CD4-positive, alpha-beta T cell (primary cell): ENCODE results near the gene GPBP1. TPM values are rescaled to one million over a fixed set of nuclear protein-coding genes. Genes with fewer than 3 reads are reported as not detected.
"Not testable (repeated sequence)": the region's sequence is repeated elsewhere in the genome, so short reads cannot be mapped to it uniquely, and the experiment has no call there.

ENCODE experiments used
- ATAC-seq: fragments of 200-7000 bp; cut with Tn5 transposase; one replicate; pipeline ENCODE4 v1.10.0; 2022; ENCODE audit warnings: mild to moderate bottlenecking; ENCODE audit not compliant: poor library complexity
- CTCF ChIA-PET: fragments of 350-600 bp; sonication (Branson Sonifier 250); formaldehyde crosslinking; loops from one replicate; lab custom pipeline; 2021; ENCODE audit warnings: antibody characterized with exemption, inconsistent platforms; lab: Charles Lee
- POLR2A ChIA-PET: fragments of 350-600 bp; sonication (Branson Sonifier 250); formaldehyde crosslinking; loops from one replicate; lab custom pipeline; 2021; ENCODE audit warnings: antibody characterized with exemption, inconsistent platforms; lab: Charles Lee
- DNase-seq, 14 experiments: peaks; one replicate each; pipeline ENCODE4 v3.0.0-alpha.2; 2013 to 2020; ENCODE audit warnings: mixed read lengths in 2 of 14
- H3K27ac ChIP-seq, 2 donors: one replicate each; pipeline versions ENCODE4 v1.5.1 to v1.7.0; 2013; ENCODE audit warnings: low read length in 2 of 2, low read depth in 1 of 2, mild to moderate bottlenecking in 1 of 2
- H3K27me3 ChIP-seq, 2 experiments: 1 replicate in 1 of 2; 2 replicates in 1 of 2; pipeline versions ENCODE4 v1.6.1 to v1.7.0; 2013; ENCODE audit warnings: low read length in 2 of 2, control low read depth in 1 of 2, mild to moderate bottlenecking in 1 of 2, moderate library complexity in 1 of 2; ENCODE audit not compliant: insufficient read depth in 2 of 2, control insufficient read depth in 1 of 2
- H3K36me3 ChIP-seq: one replicate; pipeline ENCODE4 v1.6.1; 2013; ENCODE audit warnings: low read length, control low read depth; ENCODE audit not compliant: insufficient read depth
- H3K4me1 ChIP-seq: one replicate; pipeline ENCODE4 v1.6.1; 2013; ENCODE audit warnings: low read length, control low read depth; ENCODE audit not compliant: insufficient read depth
- H3K4me3 ChIP-seq: one replicate; pipeline ENCODE4 v1.5.1; 2013; ENCODE audit warnings: mild to moderate bottlenecking, low read length, moderate library complexity
- H3K9me3 ChIP-seq, 2 experiments: 1 replicate in 1 of 2; 2 replicates in 1 of 2; pipeline versions ENCODE4 v1.6.1 to v1.7.0; 2013; ENCODE audit warnings: low read length in 2 of 2, mild to moderate bottlenecking in 2 of 2, control low read depth in 1 of 2, moderate library complexity in 1 of 2; ENCODE audit not compliant: control insufficient read depth in 1 of 2, insufficient read depth in 1 of 2
- H3K27ac Mint-ChIP-seq: one replicate; pipeline ENCODE4 v1.8.0; 2020; ENCODE audit warnings: mixed read lengths
- H3K27me3 Mint-ChIP-seq: one replicate; pipeline ENCODE4 v1.8.0; 2021; ENCODE audit warnings: mixed read lengths
- H3K36me3 Mint-ChIP-seq: one replicate; pipeline ENCODE4 v1.8.0; 2021; ENCODE audit warnings: low read depth, mixed read lengths
- H3K4me1 Mint-ChIP-seq: one replicate; pipeline ENCODE4 v1.8.0; 2021; ENCODE audit warnings: low read depth, mixed read lengths
- H3K4me3 Mint-ChIP-seq: one replicate; pipeline ENCODE4 v1.8.0; 2020; ENCODE audit warnings: mild to moderate bottlenecking, mixed read lengths
- H3K9me3 Mint-ChIP-seq: one replicate; pipeline ENCODE4 v1.8.0; 2020; ENCODE audit warnings: mixed read lengths
- CTCF ChIP-seq: fragments of 200-600 bp; IDR thresholded peaks from one replicate; pipeline ENCODE4 v1.8.0; 2022; ENCODE audit warnings: antibody characterized with exemption, mild to moderate bottlenecking
- intact Hi-C, 2 experiments: fragments of 100-400 bp; cut with DNase I in 1 of 2; cut with micrococcal nuclease in 1 of 2; formaldehyde crosslinking; loops; one replicate each; pipeline versions ENCODE4 v1.15.1 to v1.9.0; 2023 to 2025; cut with DNase I, micrococcal nuclease
- total RNA-seq, 174 experiments: library from RNA in 2 of 174; stranded (reverse) in 2 of 174; gene quantifications; one replicate each; pipeline ENCODE4 v1.2.3 and lab custom pipeline; 2021 to 2026

The GPBP1 gene
- total RNA-seq, 2 experiments from 2014 or later: 136 to 137 TPM

- no peaks in the 10 kb centered on the region for H3K36me3 Mint-ChIP-seq
- no peak for TF ChIP-seq CTCF
- DNase-seq (no peak), ATAC-seq (no peak)
- H3K9me3 Mint-ChIP-seq: peaks cover 5% of the 10 kb centered on the region
- Histone ChIP-seq H3K9me3 (no peaks in the 10 kb centered on the region), H3K36me3 (no peaks in the 10 kb centered on the region), H3K27ac (no peak overlapping the region), H3K27me3 (no peaks in the 10 kb centered on the region), H3K4me1 (no peaks in the 10 kb centered on the region), H3K4me3 (no peak overlapping the region)
- H3K27me3 Mint-ChIP-seq: no peaks in the 10 kb centered on the region
- POLR2A ChIA-PET: no interaction called here
- H3K27ac Mint-ChIP-seq: no peak overlapping the region
- H3K4me3 Mint-ChIP-seq: no peak overlapping the region
- peaks cover 5% of the 10 kb centered on the region for H3K4me1 Mint-ChIP-seq
- CTCF ChIA-PET: no interaction called here
- intact Hi-C loops: no loop called here
Measured at GRCh38 chr5:57304931-57305330, 131.1 kb downstream of the GPBP1 start.

- no peak overlapping the region for H3K27ac ChIP-seq
- intact Hi-C loops: no loop called here
- ATAC-seq (no peak), DNase-seq (no peak)
- H3K4me3 ChIP-seq: no peak overlapping the region
- H3K36me3 ChIP-seq: no peaks in the 10 kb centered on the region
- Mint-ChIP-seq H3K27me3 (no peaks in the 10 kb centered on the region), H3K27ac (no peak overlapping the region), H3K4me3 (no peak overlapping the region), H3K36me3 (no peaks in the 10 kb centered on the region), H3K4me1 (peaks cover 5% of the 10 kb centered on the region), H3K9me3 (peaks cover 5% of the 10 kb centered on the region)
- CTCF ChIA-PET: no interaction called here
- H3K9me3 ChIP-seq: no peaks in the 10 kb centered on the region
- no peaks in the 10 kb centered on the region for H3K27me3 ChIP-seq
- POLR2A ChIA-PET: no interaction called here
- H3K4me1 ChIP-seq: no peaks in the 10 kb centered on the region
- TF ChIP-seq CTCF: no peak
Measured at GRCh38 chr5:57306359-57306758, 132.5 kb downstream of the GPBP1 start.

DNA sequence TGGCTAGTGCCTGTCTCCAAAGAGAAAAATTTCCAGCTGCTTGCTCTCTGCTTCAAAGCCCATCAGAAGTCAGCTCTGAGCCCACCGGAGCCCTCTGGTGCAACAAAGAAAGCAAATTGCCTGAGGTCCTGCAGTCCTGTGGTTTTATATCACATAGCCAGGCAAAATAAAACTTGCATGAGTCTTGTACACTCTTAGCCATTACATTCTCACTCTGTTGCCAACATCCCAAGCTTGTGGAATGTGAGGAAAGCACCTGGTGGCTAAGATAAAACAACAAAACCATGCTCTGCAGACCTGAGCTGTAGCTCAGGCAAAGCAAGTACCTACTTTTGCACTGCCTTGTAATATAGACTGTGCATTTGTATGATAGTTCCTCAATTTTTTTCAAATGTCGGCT is 133.7 kb downstream of the GPBP1 start:
- CTCF ChIA-PET: no interaction called here
- Mint-ChIP-seq H3K36me3 (no peaks in the 10 kb centered on the region), H3K4me1 (no peaks in the 10 kb centered on the region), H3K27me3 (no peaks in the 10 kb centered on the region), H3K9me3 (peaks cover 5% of the 10 kb centered on the region), H3K4me3 (no peak overlapping the region), H3K27ac (no peak overlapping the region)
- ATAC-seq (no peak), DNase-seq (no peak)
- no peaks in the 10 kb centered on the region for H3K9me3 ChIP-seq
- H3K27ac ChIP-seq: no peak overlapping the region
- no peaks in the 10 kb centered on the region for H3K4me1 ChIP-seq
- no peaks in the 10 kb centered on the region for H3K27me3 ChIP-seq
- TF ChIP-seq CTCF: no peak
- H3K4me3 ChIP-seq: no peak overlapping the region
- POLR2A ChIA-PET: no interaction called here
- H3K36me3 ChIP-seq: no peaks in the 10 kb centered on the region
- intact Hi-C loops: no loop called here

GRCh38 chr5:57309022-57309421 is 135.2 kb downstream of the GPBP1 start:
- CTCF ChIA-PET, H3K4me1 Mint-ChIP-seq, H3K27me3 Mint-ChIP-seq, intact Hi-C loops, H3K9me3 Mint-ChIP-seq, POLR2A ChIA-PET, H3K4me1 ChIP-seq, H3K36me3 ChIP-seq, ATAC-seq, H3K9me3 ChIP-seq, H3K4me3 ChIP-seq, H3K27ac ChIP-seq, H3K27me3 ChIP-seq, DNase-seq, H3K27ac Mint-ChIP-seq, H3K36me3 Mint-ChIP-seq, H3K4me3 Mint-ChIP-seq: not testable (repeated sequence)
